GM18508 (cell line): ENCODE measurements around the gene NT5M.
A peak's percentile ranks its signal among the peaks of the same experiment; 100 is the strongest.
"Not testable (repeated sequence)": the region's sequence is repeated elsewhere in the genome, so short reads cannot be mapped to it uniquely, and the experiment has no call there.

Experiments
- ATAC-seq: cut with Tn5 transposase; IDR thresholded peaks from one replicate; pipeline ENCODE4 v1.9.1; 2021; ENCODE audit warnings: moderate number of reproducible peaks; ENCODE audit not compliant: insufficient read depth, unreplicated experiment

The NT5M gene

DNA sequence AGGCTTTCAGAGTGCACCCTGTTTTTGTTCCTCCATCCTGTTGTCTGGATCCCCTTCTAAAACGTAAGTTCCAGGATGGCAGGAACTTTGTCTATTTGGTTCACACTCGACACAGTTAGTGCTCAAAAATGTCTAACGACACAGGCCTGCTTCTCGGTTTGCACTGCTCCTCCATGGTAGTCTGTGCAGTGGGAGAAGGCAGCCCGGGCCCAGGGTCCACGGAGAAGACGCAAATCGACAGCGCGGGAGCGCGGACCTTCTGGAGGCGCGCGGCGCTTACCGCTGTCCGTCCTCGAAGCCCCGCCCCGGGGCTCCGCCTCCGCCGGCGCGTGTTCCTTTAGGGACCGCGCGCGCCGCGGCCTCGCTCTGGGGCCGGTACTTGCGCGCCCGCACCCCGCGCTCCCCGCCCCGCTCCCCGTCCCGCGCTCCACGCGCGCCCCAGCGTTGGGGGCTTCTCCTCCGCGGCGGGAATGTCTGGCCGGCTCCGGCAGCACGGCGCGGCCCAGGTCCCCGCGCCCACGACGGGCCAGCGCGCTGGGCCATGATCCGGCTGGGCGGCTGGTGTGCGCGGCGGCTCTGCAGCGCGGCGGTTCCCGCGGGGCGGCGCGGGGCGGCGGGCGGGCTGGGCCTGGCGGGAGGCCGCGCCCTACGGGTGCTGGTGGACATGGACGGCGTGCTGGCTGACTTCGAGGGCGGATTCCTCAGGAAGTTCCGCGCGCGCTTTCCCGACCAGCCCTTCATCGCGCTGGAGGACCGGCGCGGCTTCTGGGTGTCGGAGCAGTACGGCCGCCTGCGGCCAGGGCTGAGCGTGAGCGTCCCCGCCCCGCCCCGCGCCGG, at the start of gene NT5M:
NT5M (plus strand) TSS at position 364 of the 837 bp plus-strand sequence; CDS start at position 542, 178 bp downstream.
- ATAC-seq = no peak

DNA sequence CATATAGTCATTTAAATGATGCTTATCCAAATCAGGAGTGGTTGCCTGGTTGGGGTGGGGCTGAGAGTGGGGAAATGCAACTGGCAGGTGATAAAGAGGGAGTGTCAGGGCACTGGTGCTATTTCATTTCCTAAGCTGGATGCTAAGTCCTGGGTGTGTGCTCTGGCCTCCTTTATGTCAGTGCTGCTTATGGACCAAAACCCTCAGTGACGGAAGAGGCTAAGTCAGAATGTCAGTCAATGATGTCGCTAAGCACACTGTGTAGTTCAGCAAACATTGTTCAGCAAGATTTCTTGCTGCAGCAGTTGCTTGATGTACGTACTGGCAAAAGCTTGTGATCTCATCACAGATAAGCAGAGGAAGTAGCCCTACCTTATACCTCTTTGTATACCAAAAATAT, 49.8 kb upstream of the NT5M start:
- no peak for ATAC-seq

DNA sequence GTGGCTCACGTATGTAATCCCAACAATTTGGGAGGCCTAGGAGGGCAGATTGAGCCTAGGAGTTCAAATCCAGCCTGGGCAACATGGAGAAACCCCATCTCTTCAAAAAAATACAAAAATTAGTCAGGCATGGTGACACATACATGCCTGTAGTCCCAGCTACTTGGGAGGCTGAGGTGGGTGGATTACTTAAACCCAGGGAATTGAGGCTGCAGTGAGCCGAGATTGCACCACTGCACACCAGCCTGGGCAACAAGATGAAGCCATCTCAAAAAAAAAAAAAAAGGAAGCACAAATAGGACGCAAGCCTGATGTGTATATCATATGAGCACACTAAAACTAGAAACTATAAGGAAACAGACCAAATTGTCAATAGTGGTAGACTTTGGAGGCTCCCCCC, 49.1 kb upstream of the NT5M start:
- no peak for ATAC-seq

DNA sequence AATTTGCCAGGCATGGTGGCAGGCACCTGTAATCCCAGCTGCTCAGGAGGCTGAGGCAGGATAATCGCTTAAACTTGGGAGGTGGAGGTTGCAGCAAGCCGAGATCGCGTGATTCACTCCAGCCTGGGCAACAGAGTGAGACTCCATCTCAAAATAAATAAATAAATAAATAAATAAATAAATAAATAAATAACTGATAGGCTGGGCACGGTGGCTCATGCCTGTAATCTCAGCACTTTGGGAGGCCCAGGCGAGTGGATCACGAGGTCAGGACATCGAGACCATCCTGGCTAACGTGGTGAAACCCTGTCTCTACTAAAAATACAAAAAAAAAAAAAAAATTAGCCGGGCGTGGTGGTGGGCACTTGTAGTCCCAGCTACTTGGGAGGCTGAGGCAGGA, 47.5 kb upstream of the NT5M start:
- ATAC-seq = not testable (repeated sequence)

- no peak for ATAC-seq
Measured at GRCh38 chr17:17256316-17256715, 46.9 kb upstream of the NT5M start.

DNA sequence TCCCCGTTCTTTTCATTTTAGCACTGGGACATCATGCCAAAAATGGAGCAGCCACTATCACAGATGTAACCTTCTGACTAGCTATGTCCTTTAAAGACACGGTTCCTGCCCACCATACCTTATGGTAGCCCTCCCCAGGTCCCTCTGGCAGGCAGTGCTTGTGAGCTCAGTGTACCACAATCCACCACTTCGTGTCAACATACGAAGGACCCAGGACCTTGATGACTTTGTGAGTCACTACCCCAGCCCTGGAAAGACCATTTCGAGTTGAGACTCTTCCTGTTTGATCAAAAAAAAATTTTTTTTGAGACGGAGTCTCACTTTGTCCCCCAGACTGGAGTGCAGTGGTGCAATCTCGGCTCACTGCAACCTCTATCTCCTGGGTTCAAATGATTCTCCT, 45.2 kb upstream of the NT5M start:
- no peak for ATAC-seq

DNA sequence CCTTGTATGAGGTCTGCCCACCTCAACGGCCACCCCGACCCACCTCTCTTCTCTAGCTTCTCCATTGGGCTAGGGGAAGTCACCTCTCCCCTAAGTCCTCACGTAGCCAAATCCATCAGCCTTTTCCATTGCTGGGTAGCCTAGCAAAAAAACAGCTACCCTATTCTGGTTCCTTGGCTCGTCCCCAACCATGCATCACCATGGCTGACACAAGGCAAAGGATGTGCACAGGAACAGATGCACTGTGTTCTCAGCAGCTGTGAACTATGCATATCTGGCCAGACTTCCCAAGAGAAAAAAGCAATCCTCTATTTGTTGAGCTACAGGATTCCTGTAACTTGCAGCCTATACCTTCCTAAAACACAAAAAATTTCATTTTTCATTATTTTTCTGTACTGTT, 44.2 kb upstream of the NT5M start:
- no peak for ATAC-seq

- ATAC-seq = no peak
Measured at GRCh38 chr17:17264430-17264829, 38.7 kb upstream of the NT5M start.

DNA sequence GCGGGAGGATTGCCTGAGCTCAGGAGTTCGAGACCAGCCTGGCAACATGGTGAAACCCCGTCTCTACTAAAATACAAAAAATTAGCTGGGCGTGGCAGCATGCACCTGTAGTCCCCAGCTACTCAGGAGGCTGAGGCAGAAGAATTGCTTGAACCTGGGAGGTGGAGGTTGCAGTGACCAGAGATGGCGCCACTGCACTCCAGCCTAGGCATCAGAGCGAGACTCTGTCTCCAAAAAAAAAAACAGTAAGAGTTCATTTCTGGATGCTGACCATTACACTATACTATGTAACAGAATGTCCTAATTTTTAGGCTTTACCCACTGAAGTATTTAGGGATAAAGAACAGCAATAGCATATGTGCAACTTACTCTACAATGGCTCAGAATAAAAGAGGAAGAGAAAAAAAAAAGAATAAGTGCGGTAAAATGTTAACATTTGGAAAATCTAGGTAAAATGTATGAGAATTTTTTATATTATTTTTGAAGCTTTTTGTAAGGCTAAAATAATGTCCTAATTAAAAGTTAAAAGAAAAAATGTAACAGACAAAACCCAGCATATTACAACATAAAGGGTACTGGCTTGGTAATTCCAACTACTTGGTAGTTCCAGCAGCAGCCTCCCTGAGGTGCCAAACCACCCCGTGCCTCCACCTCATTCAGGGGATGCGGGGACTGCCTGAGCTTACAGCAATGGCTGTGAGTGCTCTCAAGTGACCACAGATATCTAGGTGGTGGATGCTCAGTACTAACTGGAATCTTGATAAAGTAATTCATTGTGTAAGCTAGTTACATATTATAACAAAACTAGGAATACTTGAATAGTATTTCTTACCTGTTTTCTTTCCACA, 33.0 kb upstream of the NT5M start:
- ATAC-seq = no peak

DNA sequence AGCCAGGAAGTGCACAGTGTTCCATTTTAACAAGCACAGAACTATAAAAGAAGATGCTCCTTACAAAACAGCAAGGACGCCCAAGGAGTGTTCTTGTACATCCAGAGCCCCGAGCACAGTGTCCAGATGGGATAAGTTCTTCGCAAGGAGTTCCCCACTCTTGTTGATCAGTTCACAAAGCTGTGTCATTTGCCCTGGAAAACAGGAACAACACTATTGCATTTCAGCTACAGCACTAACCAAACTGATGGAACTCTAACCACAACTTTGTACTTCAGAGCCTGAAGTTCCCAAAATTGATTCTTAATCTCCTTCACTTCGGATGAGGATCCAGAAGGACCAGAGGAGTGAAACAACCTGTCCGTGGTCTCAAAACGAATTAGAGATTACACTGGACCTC, 27.2 kb upstream of the NT5M start:
- ATAC-seq = no peak

- not testable (repeated sequence) for ATAC-seq
Measured at GRCh38 chr17:17277431-17277830, 25.7 kb upstream of the NT5M start.

DNA sequence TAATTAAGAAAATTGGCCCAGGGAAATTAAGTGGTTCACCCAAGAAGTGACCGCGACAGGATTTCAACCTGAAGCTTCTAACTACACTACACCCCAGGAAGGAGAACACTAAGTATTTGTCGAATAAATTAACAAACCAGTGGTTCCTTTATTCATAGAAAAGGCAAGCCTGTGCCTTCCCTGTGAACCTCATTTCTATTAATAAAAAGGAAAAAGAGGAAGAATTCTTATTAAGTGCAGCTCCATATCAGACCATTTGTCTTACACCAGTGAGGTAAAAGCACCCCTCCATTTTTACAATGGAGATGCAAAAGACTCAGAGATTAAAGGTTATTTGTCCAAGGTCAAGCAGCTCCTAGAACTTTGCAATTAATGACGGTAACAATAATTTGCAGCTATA, 23.9 kb upstream of the NT5M start:
- no peak for ATAC-seq

- ATAC-seq = peak; percentile 73
Measured at GRCh38 chr17:17280613-17281549, 22.3 kb upstream of the NT5M start, which contains the start of gene COPS3. Gene COPS3 (minus strand): TSS chr17:17281246. CDS start chr17:17281186, 60 bp downstream.

- no peak for ATAC-seq
Measured at GRCh38 chr17:17285951-17286350, 17.2 kb upstream of the NT5M start.

- ATAC-seq = no peak
Measured at GRCh38 chr17:17289086-17289485, 14.1 kb upstream of the NT5M start.

GRCh38 chr17:17289701-17290100, 13.5 kb upstream of the NT5M start:
- no peak for ATAC-seq

GRCh38 chr17:17295141-17295540, 8.0 kb upstream of the NT5M start:
- ATAC-seq = no peak

GRCh38 chr17:17297217-17297616, 6.0 kb upstream of the NT5M start:
- ATAC-seq = no peak

DNA sequence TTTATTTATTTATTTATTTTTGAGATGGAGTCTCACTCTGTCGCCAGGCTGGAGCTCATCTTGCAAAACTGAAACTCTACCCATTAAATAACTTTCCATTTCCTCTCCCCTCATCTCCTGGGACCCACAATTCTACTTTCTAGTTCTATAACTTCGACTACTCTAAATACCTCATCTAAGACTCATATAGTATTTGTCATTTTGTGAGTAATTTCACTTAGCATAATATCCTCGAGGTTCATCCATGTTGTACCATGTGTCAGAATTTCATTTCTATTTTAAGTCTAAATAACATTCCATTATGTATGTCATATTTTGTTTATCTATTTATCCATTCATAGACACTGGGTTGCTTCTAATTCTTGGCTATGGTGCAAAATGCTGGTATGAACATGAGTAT, 5.1 kb upstream of the NT5M start:
- no peak for ATAC-seq
